Measurements from ENCODE around the gene SRD5A3. TPM values are rescaled to one million over a fixed set of nuclear protein-coding genes. Genes with fewer than 3 reads are reported as not detected.

SRD5A3 gene
- total RNA-seq, 1 donor from 2014 or later, result 22.7 TPM

DNA sequence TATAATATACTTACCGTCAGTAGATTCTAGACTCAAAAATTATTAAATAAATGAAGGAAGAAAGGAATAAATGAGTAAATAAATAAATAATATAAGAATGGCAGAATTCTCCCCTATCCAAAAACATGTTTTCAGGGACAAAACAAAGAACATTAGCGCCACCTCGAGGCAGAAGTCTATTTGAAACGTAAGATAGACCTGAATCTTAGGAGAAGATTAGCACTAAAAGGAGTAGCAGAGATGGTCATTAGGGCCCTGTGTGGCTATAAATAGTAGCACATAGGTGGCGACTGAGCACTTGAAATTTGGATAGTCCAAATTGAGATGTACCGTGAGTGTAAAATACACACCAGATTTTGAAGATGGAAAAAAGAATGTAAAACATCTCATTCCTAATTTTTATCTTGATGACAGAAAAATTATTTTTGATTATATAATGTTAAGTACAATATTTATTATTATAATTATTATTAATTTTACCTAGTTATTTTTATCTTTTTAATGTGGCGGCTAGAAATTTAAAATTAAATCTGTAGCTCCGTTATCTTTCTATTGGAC, 24.3 kb upstream of the SRD5A3 start:
- Histone ChIP-seq H3F3A (ENCODE audit: low read depth) (no peaks in the 10 kb centered on the region), H3K27me3 (no peaks in the 10 kb centered on the region), H3K27ac (no peak overlapping the region), H4K20me1 (ENCODE audit: low read depth) (no peaks in the 10 kb centered on the region), H3K4me3 (no peak overlapping the region), H3K4me1 (no peaks in the 10 kb centered on the region), H3K79me2 (ENCODE audit: low read depth) (no peaks in the 10 kb centered on the region), H3K36me3 (no peaks in the 10 kb centered on the region), H2AFZ (replicated peaks) (no peak overlapping the region), H3K9ac (no peak overlapping the region), H3K9me3 (ENCODE audit: low read depth) (no peaks in the 10 kb centered on the region), H3K4me2 (no peak overlapping the region)
- peak; percentile 93 for DNase-seq (ENCODE audit: low spot score)
- no peaks in the 10 kb centered on the region for H3K27me3 Mint-ChIP-seq (ENCODE audit: insufficient read depth, low read depth)
- no peak overlapping the region for H3K27ac Mint-ChIP-seq
- TF ChIP-seq EZH2 (IDR thresholded peaks at IDR 0.05) (no peak), EZH2phosphoT487 (IDR thresholded peaks at IDR 0.05) (no peak)
- TF ChIP-seq, protein P1, sequence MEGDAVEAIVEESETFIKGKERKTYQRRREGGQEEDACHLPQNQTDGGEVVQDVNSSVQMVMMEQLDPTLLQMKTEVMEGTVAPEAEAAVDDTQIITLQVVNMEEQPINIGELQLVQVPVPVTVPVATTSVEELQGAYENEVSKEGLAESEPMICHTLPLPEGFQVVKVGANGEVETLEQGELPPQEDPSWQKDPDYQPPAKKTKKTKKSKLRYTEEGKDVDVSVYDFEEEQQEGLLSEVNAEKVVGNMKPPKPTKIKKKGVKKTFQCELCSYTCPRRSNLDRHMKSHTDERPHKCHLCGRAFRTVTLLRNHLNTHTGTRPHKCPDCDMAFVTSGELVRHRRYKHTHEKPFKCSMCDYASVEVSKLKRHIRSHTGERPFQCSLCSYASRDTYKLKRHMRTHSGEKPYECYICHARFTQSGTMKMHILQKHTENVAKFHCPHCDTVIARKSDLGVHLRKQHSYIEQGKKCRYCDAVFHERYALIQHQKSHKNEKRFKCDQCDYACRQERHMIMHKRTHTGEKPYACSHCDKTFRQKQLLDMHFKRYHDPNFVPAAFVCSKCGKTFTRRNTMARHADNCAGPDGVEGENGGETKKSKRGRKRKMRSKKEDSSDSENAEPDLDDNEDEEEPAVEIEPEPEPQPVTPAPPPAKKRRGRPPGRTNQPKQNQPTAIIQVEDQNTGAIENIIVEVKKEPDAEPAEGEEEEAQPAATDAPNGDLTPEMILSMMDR (IDR thresholded peaks at IDR 0.05), result peak; percentile 89
- H3K9me3 Mint-ChIP-seq, result no peaks in the 10 kb centered on the region
- no peaks in the 10 kb centered on the region for H3K36me3 Mint-ChIP-seq
- H3K4me3 Mint-ChIP-seq, result no peak overlapping the region
- H3K4me1 Mint-ChIP-seq, result no peaks in the 10 kb centered on the region

DNA sequence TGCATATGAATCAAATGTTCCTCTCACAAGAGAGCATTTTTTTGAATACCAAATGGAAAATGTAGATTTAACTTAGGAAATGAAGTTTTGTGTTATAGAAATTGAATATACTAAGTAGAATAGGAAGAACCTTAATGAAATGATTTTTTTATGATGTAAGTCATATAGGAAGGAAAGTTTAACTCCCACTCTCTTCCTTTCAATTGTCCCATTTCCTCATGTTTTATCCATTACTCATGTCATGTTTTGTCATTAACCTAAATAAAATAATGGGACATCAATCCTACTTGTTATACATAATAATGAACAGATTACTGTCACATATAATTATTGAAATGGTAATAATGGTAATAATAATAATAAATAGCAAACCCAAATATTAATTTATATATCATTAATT, 22.7 kb upstream of the SRD5A3 start:
- Histone ChIP-seq H3K4me3 (no peak overlapping the region), H3K27ac (no peak overlapping the region), H4K20me1 (ENCODE audit: low read depth) (no peaks in the 10 kb centered on the region), H2AFZ (replicated peaks) (no peak overlapping the region), H3K27me3 (no peaks in the 10 kb centered on the region), H3K4me2 (no peak overlapping the region), H3K79me2 (ENCODE audit: low read depth) (no peaks in the 10 kb centered on the region), H3K9ac (no peak overlapping the region), H3K4me1 (no peaks in the 10 kb centered on the region), H3K36me3 (no peaks in the 10 kb centered on the region), H3F3A (ENCODE audit: low read depth) (no peaks in the 10 kb centered on the region), H3K9me3 (ENCODE audit: low read depth) (no peaks in the 10 kb centered on the region)
- Mint-ChIP-seq H3K4me1 (no peaks in the 10 kb centered on the region), H3K9me3 (no peaks in the 10 kb centered on the region), H3K27ac (no peak overlapping the region), H3K36me3 (no peaks in the 10 kb centered on the region), H3K27me3 (ENCODE audit: insufficient read depth, low read depth) (no peaks in the 10 kb centered on the region), H3K4me3 (no peak overlapping the region)
- TF ChIP-seq, protein P1 (IDR thresholded peaks at IDR 0.05), result no peak
- no peak for TF ChIP-seq EZH2 (IDR thresholded peaks at IDR 0.05)
- TF ChIP-seq EZH2phosphoT487 (IDR thresholded peaks at IDR 0.05), result no peak
- DNase-seq (ENCODE audit: low spot score), result no peak

DNA sequence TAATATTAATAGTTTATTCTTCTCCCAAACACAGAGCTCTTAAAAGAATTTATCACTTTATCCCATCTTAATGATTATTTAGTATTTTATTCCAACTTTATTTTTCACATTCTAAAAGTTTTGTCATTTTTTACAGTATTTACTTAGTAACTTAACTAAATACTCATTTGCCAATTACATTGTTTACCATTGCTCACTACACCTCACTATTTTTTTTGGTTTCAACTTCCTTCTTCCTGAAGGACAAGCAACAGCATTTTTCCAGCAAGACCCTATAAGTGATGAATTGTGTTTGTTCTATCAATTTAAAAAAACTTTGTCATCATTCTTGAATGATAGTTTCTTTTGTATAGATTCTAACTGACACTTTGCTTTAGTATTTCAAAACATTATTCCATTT, 19.4 kb upstream of the SRD5A3 start:
- H4K20me1 ChIP-seq (ENCODE audit: low read depth), result no peaks in the 10 kb centered on the region
- TF ChIP-seq EZH2phosphoT487 (IDR thresholded peaks at IDR 0.05) (no peak), EZH2 (IDR thresholded peaks at IDR 0.05) (no peak)
- TF ChIP-seq, protein P1 (IDR thresholded peaks at IDR 0.05), result no peak

More for the DNA sequence above, 19.4 kb upstream of the SRD5A3 start:
- Histone ChIP-seq H3K9me3 (ENCODE audit: low read depth) (peaks cover 5% of the 10 kb centered on the region), H3K4me1 (no peaks in the 10 kb centered on the region), H2AFZ (replicated peaks) (no peak overlapping the region), H3K79me2 (ENCODE audit: low read depth) (no peaks in the 10 kb centered on the region), H3K9ac (no peak overlapping the region), H3K4me2 (no peak overlapping the region), H3K36me3 (no peaks in the 10 kb centered on the region), H3F3A (ENCODE audit: low read depth) (no peaks in the 10 kb centered on the region), H3K27ac (no peak overlapping the region), H3K27me3 (no peaks in the 10 kb centered on the region), H3K4me3 (no peak overlapping the region)
- no peaks in the 10 kb centered on the region for H3K27me3 Mint-ChIP-seq (ENCODE audit: insufficient read depth, low read depth)
- DNase-seq (ENCODE audit: low spot score), result no peak
- no peak overlapping the region for H3K4me3 Mint-ChIP-seq
- peaks cover 12% of the 10 kb centered on the region for H3K9me3 Mint-ChIP-seq
- no peaks in the 10 kb centered on the region for H3K4me1 Mint-ChIP-seq
- no peak overlapping the region for H3K27ac Mint-ChIP-seq
- no peaks in the 10 kb centered on the region for H3K36me3 Mint-ChIP-seq
